NCI-H128 (cell line): ENCODE data around the gene MST1.

Source experiments
- DNase-seq: peaks from one replicate; lab custom pipeline; 2025; ENCODE audit not compliant: unreplicated experiment; lab: John Stamatoyannopoulos, UW

MST1 gene

DNA sequence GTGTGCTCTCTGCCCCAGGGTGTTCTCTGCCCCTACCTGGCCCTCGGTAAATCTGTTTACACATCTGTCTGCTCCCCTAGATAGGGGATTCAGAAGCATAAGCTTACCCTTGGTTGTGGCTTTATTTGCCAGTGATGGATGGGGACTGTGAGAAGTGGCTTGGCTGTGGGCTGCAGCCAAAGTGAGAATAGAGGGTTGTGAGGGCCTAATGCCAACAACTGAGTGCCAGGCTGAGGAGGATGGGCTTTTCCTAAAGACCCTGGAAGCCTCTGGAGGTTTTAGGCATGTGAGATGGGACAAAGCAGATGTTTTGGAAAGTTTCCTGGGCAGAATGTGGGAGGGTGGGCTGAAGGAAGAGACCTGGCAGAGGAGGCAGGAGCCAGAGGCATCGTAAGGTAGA lies 30.6 kb downstream of the MST1 start:
- no peak for DNase-seq

GRCh38 chr3:49657208-49657915 lies 31.9 kb downstream of the MST1 start:
- no peak for DNase-seq

- no peak for DNase-seq
Measured at GRCh38 chr3:49656541-49657112, 32.6 kb downstream of the MST1 start.

GRCh38 chr3:49655731-49656285 lies 33.5 kb downstream of the MST1 start:
- DNase-seq, result no peak

DNA sequence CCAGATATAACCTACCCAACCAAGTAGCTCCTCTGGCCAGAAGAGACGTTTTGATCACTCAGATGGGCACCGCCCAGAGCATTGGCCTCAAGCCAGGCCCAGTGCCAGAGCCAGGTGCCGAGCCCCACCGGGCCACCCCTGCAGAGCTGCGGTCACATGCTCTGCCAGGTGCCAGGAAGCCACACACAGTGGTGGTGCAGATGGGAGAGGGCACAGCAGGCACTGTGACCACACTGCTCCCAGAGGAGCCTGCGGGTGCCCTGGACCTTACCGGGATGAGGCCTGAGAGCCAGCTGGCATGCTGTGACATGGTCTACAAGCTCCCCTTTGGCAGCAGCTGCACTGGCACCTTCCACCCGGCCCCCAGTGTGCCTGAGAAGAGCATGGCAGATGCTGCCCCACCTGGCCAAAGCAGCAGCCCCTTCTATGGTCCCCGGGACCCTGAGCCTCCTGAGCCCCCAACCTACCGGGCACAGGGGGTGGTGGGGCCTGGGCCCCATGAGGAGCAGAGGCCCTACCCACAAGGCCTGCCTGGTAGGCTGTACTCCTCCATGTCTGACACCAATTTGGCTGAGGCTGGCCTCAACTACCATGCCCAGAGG lies 34.2 kb downstream of the MST1 start:
- DNase-seq, result no peak

DNA sequence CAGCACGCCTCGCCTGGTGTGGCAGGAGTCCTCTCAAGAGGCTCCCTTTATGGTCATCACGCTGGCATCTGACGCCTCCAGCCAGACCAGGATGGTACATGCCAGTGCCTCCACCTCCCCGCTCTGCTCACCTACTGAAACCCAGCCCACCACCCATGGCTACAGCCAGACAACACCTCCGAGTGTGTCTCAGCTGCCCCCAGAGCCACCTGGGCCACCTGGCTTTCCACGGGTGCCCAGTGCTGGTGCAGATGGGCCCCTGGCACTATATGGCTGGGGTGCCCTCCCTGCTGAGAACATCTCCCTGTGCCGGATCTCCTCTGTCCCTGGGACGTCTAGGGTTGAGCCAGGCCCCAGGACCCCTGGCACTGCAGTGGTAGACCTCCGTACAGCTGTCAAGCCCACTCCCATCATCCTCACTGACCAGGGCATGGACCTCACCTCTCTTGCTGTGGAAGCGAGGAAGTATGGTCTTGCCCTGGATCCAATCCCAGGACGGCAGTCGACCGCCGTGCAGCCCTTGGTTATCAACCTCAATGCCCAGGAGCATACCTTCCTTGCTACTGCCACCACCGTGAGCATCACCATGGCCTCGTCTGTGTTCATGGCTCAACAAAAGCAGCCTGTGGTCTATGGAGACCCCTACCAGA lies 35.0 kb downstream of the MST1 start:
- no peak for DNase-seq

- no peak for DNase-seq
Measured at GRCh38 chr3:49653621-49654020, 35.7 kb downstream of the MST1 start.

DNA sequence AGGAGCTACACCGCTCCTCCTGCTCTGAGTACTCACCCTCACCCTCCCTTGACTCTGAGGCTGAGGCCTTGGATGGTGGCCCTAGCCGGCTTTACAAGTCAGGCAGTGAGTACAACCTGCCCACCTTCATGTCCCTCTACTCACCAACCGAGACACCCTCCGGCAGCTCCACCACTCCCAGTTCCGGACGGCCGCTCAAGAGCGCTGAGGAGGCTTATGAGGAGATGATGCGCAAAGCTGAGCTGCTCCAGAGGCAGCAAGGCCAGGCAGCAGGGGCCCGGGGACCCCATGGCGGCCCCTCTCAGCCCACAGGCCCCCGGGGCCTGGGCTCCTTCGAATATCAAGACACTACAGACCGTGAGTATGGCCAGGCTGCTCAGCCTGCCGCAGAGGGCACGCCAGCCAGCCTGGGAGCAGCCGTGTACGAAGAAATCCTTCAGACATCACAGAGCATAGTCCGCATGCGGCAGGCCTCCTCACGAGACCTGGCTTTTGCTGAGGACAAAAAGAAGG lies 36.3 kb downstream of the MST1 start:
- DNase-seq, result no peak

GRCh38 chr3:49652218-49652902 lies 36.9 kb downstream of the MST1 start:
- DNase-seq, result no peak

DNA sequence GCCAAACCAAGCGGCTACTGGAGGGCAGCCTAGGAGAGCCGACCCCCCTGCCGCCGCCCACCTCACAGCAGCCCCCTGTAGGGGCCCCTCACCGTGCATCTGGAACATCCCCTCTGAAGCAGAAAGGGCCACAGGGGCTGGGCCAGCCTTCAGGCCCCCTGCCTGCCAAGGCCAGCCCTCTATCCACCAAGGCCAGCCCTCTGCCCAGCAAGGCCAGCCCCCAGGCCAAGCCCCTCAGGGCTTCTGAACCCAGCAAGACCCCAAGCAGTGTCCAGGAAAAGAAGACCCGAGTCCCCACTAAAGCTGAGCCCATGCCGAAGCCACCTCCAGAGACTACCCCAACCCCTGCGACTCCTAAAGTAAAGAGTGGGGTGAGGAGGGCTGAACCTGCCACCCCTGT lies 38.6 kb downstream of the MST1 start:
- no peak for DNase-seq

DNA sequence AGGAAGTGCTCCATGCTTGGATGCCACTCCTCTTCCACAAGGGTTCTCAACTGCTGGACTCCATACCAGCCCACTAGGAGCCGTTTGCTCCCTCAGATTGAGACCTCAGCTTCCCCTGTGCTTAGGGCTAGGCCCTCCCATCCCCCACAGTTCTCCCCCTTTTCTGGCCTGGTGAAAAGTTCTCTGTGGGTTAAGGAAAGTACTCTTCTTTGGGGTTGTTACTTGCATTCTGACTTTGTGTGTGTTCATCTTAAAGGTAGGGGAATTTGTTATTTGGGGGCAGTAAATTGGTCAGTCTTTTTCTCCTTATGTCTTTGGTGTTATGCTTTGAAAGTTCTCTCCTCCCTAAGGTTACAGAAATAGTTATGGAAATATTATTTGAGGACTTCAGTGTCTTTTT lies 39.1 kb downstream of the MST1 start:
- no peak for DNase-seq

- no peak for DNase-seq
Measured at GRCh38 chr3:49649576-49649975, 39.7 kb downstream of the MST1 start.

DNA sequence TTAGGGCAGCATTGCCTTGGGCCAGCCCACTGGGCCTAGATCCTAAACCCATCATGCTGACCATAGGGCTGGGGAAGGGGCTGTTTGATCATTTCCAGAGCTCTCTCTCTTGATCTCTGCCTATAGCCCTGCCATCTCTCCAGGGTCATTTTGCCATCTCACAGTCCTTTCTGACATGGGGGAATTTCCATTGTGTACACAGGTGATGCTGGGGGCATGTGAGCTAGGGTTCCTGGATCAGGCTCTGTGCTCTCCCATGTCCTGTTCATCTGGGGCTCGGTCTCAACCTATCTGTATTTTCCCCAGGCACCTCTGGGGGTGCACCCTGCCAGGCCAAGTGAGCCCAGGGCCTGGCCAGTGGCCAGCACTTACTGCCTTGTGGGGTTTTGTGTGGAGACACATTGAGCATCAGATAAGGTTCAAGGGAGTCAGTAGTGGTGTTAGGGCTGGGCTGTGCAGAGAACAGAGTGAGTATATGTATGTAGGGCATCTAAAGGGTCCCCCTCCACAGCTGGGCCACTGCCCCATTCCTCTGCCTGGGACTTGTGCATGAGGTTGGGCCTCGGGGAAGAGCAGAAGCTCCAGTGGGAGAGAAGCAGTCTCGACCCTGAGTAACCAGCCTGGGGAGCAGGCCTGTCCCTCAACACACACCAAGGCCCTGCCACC lies 40.8 kb downstream of the MST1 start:
- no peak for DNase-seq

DNA sequence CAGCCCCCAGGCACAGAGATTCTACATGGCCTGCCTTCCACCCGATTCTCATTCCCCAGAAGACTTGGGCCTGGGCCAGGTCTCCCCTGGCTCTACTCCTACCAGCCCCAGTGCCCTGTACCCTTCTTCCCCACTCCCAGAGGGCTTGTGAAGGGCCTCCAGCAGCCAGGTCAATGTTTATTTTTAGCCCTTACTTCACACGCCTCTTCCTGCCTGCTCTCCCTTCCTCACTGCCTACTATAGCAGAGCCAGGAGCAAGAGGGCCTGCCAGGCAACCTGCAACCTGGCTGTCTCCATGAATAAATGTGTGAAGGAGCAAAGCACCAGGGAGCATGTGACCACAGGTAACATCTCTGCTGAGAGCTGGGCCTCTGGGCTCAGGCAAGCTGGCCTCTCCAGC lies 41.5 kb downstream of the MST1 start:
- DNase-seq, result no peak

DNA sequence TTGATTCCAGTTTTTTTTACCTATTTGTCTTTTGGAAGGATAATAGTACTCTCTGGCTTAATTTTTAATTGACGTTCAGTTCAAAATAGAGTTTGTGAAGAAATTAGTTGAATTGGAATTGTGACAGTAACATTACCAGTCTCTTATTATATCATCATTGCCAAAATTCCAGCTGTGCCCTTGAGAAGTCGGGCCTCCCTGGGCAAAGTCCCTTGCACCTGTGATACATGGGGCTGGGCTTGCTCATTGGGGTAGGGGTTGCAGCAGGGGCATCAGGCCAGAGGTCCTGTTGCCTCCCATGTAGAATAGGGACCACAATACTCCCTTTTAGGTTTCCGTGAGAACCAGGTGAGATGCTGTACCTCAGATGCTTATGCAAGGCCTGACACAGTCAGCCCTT lies 43.0 kb downstream of the MST1 start:
- no peak for DNase-seq

DNA sequence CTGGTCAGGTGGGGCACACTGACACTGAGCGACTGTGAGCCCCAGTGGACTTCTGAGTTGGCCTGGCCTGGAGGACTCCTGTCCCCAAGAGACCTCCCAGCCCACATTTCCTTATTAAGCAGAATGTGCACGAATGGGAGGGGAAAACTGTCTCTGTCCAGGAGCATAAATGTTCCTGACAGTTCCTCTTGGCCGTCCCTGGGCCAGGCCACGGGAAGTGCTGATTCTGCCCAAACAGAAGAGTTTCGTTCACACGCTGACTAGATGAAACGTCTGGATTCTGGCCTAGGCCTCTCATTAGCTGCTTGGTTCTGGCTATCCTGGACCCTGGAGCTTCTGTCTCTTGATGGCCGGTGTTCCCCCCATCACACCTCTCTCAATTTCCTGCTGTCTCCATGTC lies 44.6 kb downstream of the MST1 start:
- DNase-seq, result no peak

DNA sequence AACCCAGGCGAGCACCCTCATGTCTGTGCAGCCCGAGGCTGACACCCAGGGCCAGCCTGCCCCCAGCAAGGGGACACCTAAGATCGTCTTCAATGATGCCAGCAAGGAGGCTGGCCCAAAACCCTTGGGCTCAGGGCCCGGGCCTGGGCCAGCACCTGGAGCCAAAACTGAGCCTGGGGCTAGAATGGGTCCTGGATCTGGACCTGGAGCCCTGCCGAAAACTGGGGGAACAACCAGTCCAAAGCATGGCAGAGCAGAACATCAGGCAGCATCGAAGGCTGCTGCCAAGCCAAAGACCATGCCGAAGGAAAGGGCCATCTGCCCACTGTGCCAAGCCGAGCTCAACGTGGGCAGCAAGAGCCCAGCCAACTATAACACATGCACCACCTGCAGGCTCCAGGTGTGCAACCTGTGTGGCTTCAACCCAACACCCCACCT lies 46.5 kb downstream of the MST1 start:
- no peak for DNase-seq

DNA sequence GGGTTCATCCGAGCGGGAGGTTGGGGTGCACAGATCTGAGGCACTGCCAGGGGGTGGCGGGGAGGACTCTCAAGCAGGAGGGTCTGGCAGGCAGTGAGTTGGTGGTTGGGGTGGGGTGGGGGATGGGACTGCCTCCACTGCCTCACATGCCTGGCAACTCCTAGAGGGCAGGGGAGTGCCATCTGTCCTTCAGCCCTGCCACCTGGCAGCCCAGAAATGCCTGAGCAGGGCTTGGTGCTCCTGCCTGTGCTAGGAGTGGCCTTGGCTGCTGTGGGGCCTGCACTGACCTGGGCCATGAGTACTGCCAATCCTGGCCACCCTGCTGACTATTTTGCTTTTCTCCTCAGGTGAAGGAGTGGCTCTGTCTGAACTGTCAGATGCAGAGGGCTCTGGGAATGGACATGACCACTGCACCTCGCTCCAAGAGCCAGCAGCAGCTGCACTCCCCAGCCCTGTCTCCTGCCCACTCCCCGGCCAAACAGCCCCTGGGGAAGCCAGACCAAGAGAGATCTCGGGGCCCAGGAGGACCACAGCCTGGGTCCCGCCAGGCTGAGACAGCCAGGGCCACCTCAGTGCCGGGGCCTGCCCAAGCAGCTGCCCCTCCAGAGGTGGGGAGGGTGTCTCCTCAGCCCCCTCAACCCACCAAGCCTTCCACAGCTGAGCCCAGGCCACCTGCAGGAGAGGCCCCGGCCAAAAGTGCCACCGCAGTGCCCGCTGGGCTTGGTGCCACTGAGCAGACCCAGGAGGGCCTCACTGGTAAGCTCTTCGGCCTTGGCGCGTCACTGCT lies 47.2 kb downstream of the MST1 start:
- DNase-seq, result no peak

GRCh38 chr3:49641292-49641691 lies 48.0 kb downstream of the MST1 start:
- DNase-seq, result no peak

DNA sequence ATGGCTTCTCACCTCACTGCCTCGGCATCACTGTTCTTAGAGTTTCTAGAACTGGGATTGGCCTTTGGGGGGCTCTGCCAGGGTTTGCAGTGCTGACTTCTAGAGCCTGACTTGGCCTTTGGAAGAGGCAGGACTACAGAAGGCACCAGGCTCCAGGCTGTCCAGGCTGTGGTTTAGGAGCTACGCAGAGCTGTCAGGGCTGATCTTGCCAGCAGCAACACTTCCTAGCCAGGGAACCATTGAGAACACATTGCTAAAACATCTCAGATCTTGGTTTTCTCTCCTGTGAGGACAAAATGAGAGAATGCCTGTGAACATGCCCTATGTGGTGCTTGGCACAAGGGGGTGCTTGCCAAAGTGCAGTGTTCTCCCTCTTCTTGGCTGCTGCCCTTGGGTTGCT lies 49.7 kb downstream of the MST1 start:
- no peak for DNase-seq
